HEK293T (cell line): ENCODE results near the gene CA10.

ENCODE experiments used
- ARNT ChIP-seq: fragments of 450-650 bp; IDR thresholded peaks from 2 replicates; pipeline ENCODE4 v1.6.1; 2017; ENCODE audit warnings: mild to moderate bottlenecking
- BHLHE40 ChIP-seq: fragments of 450-650 bp; IDR thresholded peaks from 2 replicates; pipeline ENCODE4 v1.6.1; 2016; ENCODE audit warnings: mild to moderate bottlenecking, moderate library complexity, borderline replicate concordance
- FOXA1 ChIP-seq: fragments of 450-650 bp; IDR thresholded peaks from 2 replicates; pipeline ENCODE4 v1.6.1; 2016; ENCODE audit warnings: mild to moderate bottlenecking
- FOXM1 ChIP-seq: fragments of 450-650 bp; IDR thresholded peaks from 2 replicates; pipeline ENCODE4 v1.6.1; 2017; ENCODE audit warnings: mild to moderate bottlenecking, borderline replicate concordance
- HDGF ChIP-seq: fragments of 450-650 bp; IDR thresholded peaks from 2 replicates; pipeline ENCODE4 v1.6.1; 2017; ENCODE audit warnings: antibody characterized with exemption, borderline replicate concordance
- L3MBTL2 ChIP-seq: fragments of 450-650 bp; conservative IDR thresholded peaks from 2 replicates; pipeline ENCODE4 v1.6.1; 2016; ENCODE audit warnings: mild to moderate bottlenecking
- LEF1 ChIP-seq: fragments of 450-650 bp; IDR thresholded peaks from 2 replicates; pipeline ENCODE4 v1.6.1; 2017; ENCODE audit warnings: mild to moderate bottlenecking, borderline replicate concordance
- SP1 ChIP-seq: fragments of 450-650 bp; IDR thresholded peaks from 2 replicates; pipeline ENCODE4 v1.6.1; 2017
- SUZ12 ChIP-seq: fragments of 450-650 bp; IDR thresholded peaks from 2 replicates; pipeline ENCODE4 v1.6.1; 2016; ENCODE audit warnings: mild to moderate bottlenecking
- ZNF384 ChIP-seq: fragments of 450-650 bp; IDR thresholded peaks from 2 replicates; pipeline ENCODE4 v1.6.1; 2016

DNA sequence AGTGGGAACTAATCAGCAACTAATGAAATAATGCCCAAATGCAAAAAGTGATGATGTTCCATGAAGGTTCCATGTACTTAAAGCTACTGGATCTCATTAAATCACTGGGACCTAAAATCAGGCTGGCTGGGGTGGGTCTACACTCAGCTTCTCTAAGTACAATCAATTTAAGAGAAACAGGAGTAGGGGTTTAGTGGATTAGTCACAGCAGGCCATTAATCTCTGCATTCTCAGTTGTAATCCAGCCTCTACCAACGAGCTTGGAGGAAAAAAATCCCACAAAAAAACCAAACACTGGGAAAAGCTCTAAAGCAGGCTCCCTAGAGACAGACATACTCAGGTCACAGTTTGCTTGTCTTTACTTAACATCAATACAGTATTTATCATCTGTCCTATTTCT lies 15.0 kb downstream of the CA10 start:
- no peak for TF ChIP-seq FOXM1
- no peak for TF ChIP-seq FOXA1
- TF ChIP-seq BHLHE40, result no peak
- TF ChIP-seq ZNF384, result no peak
- no peak for TF ChIP-seq HDGF
- no peak for TF ChIP-seq LEF1
- TF ChIP-seq SP1, result no peak
- TF ChIP-seq SUZ12, result no peak
- no peak for TF ChIP-seq ARNT
- no peak for TF ChIP-seq L3MBTL2
